NCI-H2107 treated with DMSO at 0.1 percent for 48 hours (cell line): ENCODE data around the gene STK17B.
"Not testable (repeated sequence)": the region's sequence is repeated elsewhere in the genome, so short reads cannot be mapped to it uniquely, and the experiment has no call there.

Experiments used
- DNase-seq: peaks from one replicate; lab custom pipeline; 2025; ENCODE audit not compliant: unreplicated experiment; lab: John Stamatoyannopoulos, UW

STK17B gene

DNA sequence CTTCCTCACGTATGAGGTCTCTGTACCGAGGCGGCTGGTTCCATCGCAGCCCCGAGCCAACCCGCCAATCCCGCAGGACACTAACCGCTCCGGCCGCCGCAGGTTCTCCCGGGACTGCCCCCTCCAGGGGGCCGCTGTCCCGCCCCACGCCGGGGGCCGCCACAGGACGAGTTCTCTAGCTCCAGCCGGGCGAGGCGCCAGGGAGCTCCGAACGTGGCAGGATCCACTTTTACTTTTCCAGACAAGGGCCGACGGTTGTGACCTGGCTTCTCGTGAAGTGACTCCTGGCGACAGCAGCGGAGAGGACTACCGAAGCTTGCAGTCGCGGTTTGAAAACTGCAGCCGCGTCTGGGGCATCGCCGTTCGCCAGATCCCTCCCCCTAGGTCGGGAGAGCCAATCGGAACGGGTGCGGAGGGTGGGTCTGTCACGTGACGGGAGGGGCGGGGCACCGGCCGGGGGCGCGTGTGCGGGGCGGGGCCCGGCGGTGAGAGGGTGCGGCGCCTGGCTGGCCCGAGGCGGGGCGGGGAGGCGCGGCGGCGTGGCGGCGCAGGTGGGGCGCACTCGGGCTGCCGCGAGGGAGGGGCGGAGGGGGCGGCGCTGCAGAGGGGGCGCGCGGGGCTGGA, at the start of gene STK17B:
TSS of gene STK17B (minus strand) at position 331 of the 624 bp plus-strand sequence. CDS start 8,195 bp downstream, outside the sequence.
- DNase-seq = peak; percentile 40

DNA sequence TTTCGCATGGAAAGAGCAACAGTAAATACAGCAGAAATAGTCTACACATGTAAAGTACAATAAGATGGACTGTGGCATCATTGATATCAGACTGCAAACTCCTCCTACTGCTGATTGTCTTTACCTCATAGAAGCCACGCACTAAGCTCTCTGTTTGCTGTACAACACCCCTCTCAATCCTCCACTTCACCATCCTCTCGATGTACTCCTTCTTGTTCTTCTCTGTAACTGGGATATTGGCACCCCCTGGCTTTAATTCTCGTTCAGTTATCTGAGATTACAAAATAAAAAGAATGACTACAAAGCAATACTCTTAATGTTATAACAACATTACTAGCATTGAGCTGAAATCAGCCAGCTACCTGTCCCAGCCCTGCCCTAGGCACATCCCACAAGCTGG, 49.3 kb upstream of the STK17B start:
- no peak for DNase-seq

DNA sequence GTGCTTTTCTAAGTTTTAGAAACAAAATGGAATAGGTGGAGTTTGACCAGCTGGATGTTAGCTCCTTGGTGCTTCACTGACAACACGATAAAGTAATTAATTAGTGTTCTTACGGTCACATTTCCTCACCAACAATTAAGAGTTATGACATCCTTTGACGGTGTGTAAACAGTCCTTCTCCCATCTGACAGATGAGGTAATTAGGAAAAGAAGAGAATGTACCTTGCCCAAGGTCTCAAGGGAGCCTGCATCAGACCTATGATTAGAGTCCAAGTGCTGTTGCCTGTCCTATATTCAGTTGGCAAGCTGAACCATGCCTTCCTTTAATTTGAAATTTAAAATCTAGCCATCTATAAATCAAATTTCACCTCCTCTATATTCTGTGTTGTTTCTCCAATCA, 48.3 kb upstream of the STK17B start:
- DNase-seq = no peak

DNA sequence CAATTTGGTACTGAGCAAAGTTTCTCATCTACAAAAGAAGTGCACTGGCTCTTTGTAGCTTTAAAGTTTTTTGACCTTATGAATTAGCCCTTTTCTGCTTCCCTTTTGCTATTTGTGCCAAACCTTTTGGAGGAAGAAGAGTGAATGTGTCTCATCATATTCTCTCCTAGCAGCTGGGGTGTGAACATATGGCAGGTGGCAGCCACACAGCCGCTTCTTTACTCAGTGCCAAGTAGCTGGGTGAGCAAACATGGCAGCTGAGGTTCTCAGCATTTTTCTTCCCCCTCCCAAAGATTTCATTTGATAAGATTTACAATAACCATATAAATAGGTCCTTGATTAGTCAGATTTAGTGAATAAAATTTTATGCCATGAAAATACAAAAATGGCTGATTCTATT, 46.7 kb upstream of the STK17B start:
- no peak for DNase-seq

DNA sequence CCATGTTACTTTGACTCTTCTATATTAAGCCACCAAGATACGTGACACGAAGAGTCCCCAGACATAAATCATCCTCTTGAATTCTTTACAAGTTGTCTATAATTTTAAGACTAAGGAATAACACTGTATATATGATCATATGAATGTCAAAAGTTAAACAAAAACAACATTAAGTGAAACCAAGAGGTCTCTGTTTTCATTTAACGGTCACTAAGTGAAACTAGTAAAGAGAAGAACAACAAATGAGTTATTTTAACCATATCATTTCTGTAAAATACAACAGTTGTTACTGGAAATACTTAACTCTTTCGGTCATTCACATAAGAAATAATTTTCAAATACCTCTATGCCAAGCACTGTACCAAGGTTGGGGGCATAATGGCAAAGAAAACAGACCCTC, 45.7 kb upstream of the STK17B start:
- no peak for DNase-seq

DNA sequence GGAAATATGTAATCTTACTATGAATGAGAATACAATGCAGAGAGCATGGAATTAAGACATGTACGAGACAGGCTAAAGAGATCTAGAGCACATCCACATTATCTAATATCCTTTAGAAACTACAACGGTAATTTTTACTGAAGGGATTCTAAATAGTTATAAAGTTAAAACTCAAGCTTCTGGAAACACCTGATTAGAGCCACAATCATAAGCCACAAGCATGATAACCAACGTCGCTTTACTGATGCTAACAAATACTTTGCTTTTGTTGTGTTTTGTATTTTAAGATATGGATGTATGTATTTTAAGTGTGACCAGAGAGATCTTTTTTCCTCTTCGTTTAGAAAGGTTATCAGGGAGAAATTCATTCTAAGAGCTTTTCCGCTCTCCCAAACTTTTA, 44.0 kb upstream of the STK17B start:
- no peak for DNase-seq

DNA sequence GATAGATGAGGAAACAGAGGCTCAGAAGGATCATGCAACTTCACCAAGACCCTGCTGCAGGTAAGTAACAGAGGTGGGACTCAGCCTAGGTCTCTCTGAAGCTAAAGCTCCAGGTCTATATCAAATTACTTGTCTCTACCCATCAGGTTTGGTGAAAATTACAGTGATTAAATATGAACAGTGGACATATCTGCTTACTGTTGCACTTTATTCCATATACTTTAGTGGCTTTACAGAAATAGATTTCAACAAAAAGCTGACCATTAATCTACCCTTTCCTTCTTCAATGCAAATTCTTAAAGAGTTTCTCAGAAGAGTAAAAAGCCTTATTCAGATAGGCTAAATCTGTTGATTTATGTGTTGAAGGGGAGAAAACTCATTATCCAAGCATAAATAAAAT, 42.8 kb upstream of the STK17B start:
- DNase-seq = no peak

DNA sequence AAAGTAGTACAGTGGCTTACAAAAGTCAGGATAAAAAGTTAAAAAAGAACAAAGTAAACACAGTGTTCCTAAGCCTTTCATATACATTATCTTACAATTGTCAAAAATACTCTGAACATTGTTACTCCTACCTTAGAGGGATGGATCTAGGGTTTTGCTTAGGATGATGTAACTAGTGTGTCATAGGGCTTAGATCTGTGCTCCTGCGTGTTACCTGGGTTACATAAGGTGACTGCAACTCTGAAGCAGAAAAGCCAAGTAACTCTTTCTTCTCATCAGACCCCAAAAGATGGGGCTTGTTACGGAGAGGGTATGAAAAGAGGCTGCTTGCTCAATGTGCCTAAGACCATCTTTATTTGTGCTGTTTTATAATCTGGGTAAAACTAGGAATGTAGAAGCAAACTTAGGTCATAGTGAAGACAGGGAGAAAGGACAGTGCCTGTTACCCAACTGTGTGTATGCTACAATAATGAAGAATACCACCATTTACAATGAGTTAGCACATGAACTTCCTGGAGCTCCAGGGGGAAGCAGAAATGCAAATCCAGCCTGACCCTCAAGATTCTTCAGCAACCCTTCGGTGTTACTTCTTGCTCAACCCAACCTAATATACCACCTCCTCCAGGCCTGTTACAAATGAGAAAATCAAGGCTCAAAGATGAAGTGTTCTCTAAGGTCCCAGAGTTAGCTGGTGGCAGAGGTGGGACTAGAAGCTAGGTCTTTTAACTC, 42.0 kb upstream of the STK17B start:
- DNase-seq = no peak

DNA sequence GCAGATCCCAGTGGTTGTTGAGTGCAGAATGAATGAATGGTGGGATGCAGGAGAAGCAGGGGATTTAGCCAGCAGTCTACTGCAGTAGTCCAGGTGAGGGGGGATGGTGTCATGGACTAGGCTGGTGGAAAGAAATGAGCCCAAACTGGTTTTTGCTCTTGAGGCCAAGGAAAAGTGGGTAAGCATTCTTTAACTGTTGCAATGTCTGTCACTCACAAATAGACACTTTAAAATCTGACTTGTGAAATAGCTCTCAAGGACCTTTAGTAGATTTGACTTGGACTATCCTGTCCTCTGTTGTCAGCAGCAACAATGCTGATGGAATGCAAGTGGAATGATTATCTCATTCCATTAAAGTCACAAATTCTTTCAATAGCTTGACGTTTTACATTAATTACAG, 37.5 kb upstream of the STK17B start:
- no peak for DNase-seq

DNA sequence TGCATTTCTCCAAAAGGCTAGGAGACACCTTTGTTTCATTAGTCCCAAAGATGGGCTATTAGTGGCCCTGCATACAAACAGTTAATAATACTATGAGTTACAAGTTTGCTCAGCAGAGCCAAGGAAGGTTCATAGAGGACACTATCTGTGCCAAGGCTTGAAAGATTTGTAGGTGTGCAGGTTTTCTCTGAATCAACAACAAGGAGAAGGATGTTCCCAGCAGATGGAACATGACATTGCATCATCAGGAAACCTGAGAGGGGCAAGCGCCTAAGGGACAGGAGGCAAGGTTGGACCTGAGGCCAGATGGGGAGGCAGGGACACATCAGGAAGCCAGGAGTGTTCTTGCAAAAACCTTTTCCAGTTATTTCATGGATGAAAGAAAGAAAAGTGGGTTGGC, 35.4 kb upstream of the STK17B start:
- DNase-seq = no peak

DNA sequence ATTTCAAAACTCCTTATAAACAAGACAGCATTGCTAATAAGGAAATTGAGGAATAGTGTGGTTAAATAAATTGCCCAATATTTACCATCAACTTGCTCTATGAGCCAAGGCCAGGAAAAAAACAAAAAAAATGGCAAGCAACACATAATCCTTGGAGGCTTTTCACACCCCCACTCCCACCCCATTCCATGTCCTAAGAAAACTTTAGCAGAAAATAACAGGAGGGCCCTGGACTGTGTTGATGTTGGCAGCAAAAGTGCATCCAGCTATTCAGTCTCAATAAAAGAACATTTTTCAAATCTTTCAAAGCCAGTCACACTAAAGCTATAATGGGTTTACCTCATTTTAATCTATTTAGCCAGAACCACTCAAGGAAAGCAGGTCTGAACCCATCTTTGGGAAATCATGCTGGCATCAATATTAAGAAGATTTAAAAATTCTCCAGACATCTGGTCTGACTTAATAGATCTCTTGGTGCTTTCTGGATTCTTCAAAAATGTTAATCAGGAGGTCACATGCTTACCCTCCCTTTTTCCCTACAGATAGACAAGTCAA, 34.6 kb upstream of the STK17B start:
- DNase-seq = no peak

DNA sequence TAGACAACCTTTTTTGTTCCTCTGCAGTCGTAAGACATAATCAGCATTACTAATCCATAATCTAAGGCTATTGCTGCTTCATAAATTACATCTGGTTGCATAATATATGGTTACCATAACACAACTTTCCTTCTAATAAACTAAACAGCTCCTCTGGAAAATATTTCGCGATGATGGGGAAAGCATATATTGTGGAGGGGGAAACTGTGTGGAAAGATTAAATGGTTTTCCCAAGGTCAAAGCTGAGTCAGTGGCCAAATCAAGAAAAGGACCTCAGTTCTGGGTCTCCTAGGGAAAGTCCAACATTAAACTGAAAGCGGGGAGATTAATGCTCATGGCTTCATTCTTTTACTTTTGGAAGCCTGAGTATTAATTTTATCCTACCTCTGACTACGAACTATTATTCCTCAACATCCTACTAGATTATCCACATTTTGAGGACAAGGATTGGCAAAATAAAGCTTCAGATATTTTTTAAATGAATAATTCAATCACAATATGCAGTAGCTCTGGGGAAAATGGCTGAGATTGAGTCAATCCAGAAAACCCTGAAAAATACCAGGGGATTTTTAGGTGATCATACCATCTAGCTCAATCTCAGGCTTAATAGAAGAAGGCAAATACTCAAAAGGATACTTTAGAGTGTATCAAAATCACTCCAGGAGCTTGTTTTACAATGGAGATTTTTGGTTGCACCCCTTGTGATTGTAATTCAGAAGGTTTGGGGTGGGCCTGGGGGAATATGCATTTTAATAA, 33.8 kb upstream of the STK17B start:
- no peak for DNase-seq

DNA sequence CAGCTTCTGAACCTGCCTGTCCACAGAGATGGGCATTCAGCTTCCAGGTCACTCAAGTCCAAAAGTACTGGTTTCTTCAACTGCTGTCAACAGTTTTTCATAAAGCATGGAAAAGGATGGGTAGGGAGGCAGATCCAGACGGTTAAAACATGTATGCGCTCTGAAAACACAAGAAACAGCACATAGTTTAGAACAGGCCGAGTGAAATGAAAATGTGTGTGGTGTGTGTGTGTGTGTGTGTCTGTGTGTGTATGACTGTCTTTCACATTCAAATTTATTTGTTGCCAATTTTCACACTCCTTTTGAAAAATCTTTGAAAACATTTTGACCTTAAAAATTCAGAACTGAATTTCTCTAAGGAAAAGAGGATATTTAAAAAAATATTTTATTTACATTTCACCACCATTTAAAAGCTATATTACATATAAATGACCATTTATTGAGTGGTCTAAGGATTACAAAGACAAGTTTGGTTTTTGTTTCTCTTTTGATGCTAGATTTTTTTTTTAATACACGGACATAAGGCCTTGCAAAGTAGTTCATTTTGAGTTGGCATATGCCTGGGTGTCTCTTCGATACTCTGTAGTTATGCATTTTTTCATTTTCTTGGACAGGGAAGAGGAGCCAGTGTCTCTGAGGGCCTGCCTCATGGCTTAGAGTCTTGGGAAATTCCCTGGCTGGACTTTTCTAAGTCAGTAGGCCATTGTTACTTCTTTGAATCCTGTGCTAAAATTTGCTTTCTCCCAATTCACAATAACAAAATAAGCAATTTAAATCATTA, 30.0 kb upstream of the STK17B start:
- no peak for DNase-seq

DNA sequence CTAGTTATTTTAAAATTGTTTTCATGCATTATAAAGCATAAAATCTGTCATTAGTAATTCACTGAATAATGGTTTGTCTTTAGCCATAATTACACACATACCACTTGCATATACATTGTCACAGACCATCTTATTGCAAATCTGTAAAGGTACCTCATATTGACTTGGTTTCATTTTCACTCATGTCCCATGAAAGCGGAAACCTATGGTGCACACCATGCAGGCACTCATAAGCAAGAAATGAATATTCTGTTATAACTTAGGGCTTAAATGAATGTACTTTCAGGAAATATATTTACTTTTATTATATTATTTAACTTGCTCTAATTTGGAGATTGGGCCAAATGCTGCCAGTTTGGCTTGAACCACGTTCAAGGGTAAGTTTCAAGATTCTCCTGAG, 29.2 kb upstream of the STK17B start:
- DNase-seq = no peak

DNA sequence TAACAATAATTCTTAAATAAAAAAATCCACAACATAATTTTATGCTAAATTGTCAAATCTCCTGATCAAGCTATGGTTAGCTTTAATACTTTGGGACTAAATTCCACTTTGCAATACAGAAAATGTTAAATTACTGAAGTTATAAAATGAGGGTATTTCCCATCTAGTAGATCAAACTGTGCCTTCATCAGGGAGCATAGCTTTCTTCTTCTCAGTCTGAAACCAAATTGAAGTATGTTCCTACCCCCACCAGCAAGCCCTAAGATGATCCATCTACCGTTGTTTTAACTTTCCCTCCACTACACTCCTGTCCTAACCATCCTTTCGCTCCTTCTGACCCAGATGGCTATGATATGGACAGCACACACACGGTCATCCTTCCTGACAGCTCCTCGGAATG, 24.4 kb upstream of the STK17B start:
- DNase-seq = no peak

DNA sequence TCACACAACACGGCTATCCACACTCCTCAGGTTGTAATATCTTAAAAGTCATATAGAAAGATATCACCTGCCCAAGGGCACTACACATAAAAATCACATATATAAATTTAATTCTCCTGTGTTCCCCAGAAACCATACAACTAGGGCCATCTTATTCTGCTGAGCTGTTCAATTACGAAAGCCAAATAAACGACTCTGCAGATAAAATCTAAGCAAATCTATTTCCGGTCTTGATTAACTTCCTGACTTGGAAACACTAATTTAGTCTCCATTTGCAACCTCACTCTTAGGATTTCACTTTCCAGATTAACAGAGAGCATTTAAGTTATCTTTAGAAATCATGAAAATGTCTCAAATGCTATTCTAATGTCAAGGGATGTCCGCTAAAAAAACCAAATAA, 23.9 kb upstream of the STK17B start:
- DNase-seq = no peak

DNA sequence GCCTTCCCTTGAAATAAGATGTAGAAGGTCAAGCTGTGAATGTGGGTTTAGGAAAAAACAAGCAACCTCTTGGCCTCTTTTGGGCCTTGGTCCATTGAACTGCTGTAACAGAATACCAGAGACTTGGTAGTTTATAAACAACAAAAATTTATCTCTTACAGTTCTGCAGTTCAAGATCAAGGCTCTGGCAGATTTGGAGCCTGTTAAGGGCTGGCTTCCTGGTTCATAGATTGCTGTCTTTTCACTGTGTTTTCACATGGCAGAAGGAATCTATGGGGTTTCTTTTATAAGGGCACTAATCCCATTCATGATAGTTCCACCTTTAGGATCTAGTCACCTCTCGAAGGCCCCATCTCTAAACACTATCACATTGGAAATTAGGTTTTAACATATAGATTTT, 20.2 kb upstream of the STK17B start:
- DNase-seq = no peak

DNA sequence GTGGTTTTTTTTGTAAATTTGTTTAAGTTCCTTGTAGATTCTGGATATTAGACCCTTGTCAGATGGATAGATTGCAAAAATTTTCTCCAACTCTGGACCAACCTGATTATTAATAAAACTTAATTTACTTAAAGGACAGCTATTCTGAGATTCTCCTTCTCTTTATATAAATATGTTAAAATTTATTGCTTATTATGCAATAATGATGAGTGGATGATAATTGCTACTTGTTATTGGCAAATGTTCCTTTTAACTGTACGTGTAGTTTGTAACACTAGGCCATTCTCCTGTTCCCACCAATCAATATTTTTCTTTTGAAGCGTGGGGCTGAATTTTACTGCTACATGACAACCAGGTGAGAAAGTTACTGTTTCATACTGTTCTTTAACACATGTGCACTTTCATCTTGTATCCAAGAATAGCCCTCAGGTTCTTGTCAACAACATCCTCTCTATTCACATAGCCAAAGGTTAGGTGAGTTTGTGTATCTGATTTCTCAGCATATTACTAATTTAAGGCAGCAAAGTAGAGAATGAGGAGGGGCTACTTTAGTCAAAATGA, 16.6 kb upstream of the STK17B start:
- DNase-seq = no peak

DNA sequence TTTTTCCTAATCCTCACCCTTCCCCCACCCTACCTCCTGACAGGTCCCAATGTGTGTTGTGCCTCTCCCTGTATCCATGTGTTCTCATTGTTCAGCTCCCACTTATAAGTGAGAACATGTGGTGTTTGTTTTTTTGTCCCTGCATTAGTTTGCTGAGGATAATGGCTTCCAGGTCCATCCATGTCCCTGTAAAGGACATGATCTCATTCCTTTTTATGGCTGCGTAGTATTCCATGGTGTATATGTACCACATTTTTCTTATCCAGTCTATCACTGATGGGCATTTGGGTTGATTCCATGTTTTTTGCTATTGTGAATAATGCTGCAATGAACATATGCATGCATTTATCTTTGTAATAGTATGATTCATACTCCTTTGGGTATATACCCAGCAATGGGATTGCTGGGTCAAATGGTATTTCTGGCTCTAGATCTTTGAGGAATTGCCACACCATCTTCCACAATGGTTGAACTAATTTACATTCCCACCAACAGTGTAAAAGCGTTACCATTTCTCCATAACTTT, 15.9 kb upstream of the STK17B start:
- not testable (repeated sequence) for DNase-seq

DNA sequence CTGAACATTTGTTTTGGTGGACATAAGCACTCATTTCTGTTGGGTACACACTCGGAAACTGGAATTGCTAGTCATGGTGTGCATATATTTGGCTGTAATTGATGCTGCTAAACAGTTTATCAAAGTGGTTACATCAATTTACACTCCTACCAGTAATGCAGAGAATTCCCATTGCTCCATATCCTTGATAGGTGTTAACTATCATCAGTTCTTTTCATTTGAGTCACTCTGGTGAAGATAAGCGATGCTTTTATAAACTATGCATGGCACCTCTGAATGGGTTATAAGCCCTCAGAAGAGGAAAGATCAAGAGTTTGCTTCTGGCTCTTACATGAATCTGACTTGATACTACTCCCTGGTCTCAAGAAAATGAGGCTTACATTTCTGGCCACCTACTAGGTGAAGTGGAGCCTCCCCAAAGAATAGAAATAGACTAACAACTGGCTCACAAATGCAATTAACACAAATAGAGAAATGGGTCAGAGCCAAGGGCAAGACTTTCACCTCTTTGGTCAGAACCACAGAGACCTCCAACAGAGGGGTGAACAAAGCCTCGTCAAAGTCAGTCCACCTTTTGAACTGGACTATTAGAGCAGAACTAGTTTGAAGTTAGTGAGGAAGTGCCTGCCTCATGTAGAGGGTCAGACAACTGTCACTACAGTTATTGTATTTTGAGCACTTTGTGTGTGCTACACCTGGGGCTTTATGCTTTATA, 15.0 kb upstream of the STK17B start:
- no peak for DNase-seq
